NCI-H748 treated with DMSO at 0.1 percent for 48 hours (cell line): ENCODE results near the gene NUMBL.

ENCODE experiments used
- DNase-seq: peaks from one replicate; lab custom pipeline; 2025; lab: John Stamatoyannopoulos, UW

Gene NUMBL

DNA sequence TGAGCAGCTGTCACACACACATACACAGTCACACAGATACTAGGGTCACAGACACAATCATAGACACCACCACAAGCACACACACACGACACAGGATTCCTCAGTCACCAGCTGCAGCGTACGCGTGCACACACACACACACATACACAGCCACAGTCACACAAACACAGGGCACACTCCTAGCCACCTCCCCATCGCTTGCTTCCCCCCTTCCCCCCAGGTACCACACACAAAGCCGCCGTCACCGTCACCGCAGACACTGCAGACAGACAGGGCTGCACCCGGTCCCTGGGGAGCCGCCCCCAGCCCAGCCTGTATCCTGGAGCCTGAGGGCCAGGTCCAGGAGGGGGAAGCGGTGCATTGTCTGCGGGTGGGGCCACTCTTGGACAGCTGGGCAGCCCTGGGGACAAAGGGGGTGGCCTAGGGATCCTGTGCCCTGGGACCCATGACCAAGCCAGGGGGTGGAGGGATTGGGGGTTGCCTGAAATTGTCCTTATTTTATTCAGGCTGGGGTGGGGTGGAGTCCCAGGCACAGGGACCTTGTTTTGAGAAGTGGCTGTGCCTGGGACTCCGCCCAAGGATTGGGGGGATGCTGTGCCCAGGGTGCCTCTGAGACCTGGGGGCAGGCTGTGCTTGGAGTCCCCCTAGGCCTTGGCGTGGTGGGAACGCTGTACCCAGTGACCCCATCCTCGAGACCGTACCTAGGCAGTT, 957 bp downstream of the NUMBL start:
- no peak for DNase-seq

DNA sequence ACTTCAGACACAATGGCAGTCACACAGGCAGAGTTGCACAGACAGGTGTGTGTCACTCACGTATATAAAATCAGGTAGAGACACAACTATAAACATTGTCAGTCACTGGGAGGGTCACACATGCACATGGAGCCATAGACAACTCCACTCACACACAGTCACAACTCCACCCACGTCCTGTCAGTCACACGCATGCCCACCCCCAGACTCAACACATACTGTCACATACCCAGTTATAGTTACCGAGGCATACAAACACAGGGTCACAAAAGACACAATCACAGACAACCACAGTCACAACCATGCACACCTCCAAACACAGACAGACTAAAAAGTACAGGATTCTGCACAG, 1.5 kb downstream of the NUMBL start:
- DNase-seq, result no peak

DNA sequence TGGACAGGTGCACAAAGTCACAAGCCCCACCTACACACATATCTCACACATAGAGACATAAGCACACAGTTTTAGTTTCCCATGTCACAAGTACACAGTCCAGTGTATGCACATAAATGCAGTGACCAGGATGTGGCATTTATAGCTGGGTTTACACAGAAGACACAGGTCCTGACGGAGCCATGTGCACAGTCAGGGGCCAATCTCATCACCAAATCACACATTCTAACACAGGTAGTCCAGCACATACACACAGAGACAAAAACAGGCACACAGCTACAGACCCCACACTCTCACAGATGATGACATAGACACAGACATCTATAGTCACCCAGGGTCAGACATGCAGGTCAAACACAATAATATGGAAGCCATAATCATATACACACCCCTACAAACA, 2.1 kb downstream of the NUMBL start:
- no peak for DNase-seq

DNA sequence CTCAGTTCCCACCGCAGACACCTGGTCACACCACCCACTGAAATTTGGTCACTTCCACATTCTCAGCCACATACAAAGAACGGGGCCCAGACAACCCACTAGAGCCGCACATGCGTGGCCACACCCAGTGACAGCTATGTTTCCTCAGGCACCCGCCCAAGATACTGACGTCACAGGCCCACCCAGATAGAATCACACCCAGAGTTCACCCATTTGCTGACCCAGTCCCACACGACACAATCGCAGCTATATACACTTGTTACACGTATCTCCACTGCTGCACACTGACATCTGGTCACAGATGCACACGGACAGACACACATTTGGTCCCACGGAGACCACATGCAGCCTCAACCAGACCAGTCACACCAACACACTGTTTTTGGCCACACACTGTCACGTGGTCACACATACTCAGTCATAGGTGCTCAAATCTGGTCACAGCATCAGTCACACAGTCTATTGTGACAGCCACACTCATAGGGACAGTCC, 2.9 kb downstream of the NUMBL start:
- DNase-seq, result no peak

- DNase-seq, result no peak
Measured at GRCh38 chr19:40686882-40687524, 3.4 kb downstream of the NUMBL start.

- no peak for DNase-seq
Measured at GRCh38 chr19:40685563-40685962, 4.9 kb downstream of the NUMBL start.

GRCh38 chr19:40685016-40685526, 5.4 kb downstream of the NUMBL start:
- DNase-seq, result no peak

GRCh38 chr19:40684280-40684679, 6.2 kb downstream of the NUMBL start:
- no peak for DNase-seq

- DNase-seq, result no peak
Measured at GRCh38 chr19:40683437-40683836, 7.0 kb downstream of the NUMBL start.

DNA sequence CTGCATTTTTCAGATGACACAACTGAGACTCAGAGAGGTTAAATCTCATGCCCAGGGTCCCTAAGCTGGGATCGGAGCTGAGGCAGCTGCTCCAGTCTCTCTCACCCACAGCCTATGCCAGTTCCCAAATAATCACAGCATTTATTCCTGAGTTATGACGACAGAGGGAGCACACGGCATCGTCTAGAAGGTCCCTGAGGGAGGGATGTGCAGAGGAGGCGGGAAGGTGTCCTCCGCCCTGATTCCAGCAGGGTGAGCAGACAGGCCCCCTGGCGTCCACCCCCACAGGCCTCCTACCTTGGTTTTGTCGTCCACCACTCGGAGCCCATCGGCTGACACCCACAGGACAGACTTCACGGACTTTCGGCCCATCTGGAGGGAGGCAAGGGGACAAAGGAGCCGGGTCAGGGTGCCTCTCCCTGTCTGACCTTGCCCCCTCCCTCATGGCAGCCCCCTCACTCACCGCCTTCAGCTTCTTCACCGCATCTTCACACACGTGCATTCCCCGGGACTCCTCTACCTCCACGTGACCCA, 8.0 kb downstream of the NUMBL start:
- DNase-seq, result no peak

DNA sequence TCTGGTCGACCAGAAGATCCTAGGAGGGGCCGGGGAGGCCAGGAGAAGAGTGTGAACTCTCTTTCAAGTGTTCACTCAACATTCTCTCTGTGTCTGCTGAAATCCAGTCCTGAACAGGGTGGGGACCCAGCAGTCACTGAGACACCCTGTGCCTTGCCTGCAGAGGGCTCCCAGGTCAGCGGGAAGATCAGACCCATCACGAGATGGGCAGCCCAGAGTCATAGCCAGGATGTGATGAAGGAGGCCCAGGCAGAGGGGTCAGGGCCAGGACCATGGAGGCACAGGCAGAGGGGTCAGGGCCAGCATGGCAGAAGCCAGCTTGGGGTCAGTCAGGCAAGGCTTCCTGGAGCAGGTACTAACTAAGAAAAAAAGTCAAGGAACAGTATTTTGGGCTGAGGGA, 9.4 kb downstream of the NUMBL start:
- no peak for DNase-seq

GRCh38 chr19:40677156-40677555, 13.3 kb downstream of the NUMBL start:
- no peak for DNase-seq

- no peak for DNase-seq
Measured at GRCh38 chr19:40674291-40674690, 16.2 kb downstream of the NUMBL start.

DNA sequence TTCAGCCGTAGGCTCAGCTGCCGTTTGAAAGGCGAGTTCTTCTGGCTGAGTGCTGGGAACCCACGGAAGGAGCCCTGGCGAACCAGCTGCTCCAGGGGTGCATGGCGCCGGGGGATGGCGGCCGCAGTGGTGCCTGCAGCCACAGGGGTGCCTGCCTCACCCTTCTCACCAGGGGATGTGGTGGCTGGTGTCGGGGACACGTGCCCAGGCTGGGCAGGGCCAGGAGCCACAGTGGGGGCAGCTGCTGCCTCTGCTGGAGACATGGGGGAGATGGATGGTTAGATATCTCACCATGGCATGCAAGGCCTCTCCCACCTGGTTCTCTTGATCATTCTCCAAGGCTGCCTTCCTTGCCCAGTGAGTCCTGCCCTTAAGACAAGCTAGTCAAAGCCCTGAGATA, 17.1 kb downstream of the NUMBL start:
- DNase-seq, result no peak

- no peak for DNase-seq
Measured at GRCh38 chr19:40672573-40673299, 17.7 kb downstream of the NUMBL start.

DNA sequence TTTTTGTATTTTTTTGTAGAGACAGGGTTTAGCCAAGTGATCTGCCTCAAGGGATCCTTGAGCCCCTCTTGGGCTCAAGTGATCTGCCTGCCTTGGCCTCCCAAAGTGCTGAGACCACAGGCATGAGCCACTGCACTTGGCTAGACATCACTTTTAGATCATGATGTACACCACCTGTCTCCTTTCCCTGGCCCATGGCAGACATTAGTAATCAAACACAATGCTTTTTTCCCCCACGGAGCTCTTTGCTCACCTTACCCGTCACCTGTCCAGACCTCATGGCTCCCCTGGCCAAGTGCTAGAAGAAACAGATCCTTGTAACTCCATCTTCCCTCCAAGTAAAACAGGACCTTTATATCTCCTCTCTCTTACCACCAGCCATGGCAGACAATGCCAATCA, 18.4 kb downstream of the NUMBL start:
- no peak for DNase-seq

DNA sequence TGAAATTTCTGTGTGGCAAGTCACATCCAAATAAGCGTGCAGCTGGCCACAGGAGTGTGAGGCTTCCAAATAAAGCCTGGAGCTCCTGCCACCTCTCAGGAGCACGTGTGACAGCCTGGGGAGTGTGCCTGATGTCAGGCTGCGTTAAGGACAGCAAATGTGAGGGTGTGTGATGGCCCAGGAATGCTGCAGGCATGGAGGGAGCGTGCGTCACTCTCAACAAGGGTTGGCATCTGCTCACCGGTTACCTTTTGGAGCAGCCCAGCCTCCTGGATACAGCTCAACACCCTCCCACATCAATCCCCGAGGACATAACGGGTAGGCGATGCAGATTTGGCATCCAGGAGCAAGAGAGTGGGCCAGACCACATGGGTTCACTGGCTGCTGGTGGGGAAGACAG, 19.0 kb downstream of the NUMBL start:
- DNase-seq, result no peak

DNA sequence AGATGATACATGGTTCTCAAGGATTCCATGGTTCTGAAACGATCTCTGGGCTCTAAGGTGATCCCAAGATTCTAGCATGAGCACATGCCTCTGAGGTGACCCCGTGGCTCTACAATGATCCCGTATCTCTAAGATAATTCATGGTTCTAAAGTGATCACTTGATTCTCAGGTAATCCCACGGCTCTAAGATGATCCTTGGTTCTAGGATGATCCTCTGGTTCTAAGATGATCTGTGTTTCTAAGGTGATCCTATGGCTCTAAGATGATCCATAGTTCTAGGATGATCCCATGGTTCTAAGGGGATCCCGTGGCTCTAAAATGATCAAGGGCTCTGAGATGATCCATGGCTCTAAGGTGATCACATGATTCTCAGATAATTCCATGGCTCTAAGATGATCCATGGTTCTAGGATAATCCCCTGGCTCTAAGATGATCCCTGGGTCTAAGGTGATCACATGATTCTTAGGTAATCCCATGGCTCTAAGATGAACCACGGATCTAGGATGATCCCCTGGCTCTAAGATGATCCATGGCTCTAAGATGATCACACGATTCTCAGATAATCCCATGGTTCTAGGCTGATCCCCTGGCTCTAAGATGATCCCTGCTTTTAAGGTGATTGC, 21.3 kb downstream of the NUMBL start:
- DNase-seq, result no peak

DNA sequence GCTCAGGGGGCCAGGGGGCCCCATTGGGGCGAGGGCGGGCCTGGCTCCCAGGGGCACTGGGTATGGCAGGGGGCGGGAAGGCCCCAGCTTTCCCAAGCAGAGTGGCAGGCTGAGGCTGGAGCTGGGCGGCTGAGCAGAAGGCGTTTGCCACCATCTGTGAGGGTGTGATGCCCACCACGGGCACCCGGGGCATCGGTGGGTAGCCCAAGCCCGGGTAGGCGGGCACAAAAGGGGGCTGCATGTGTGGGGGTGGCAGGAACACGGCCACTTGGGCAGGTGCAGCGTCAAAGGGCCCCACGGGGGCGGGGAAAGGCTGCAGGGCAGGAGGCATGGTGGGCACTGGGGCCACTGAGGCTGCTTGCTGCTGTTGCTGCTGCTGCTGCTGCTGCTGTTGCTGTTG, 22.8 kb downstream of the NUMBL start:
- no peak for DNase-seq

DNA sequence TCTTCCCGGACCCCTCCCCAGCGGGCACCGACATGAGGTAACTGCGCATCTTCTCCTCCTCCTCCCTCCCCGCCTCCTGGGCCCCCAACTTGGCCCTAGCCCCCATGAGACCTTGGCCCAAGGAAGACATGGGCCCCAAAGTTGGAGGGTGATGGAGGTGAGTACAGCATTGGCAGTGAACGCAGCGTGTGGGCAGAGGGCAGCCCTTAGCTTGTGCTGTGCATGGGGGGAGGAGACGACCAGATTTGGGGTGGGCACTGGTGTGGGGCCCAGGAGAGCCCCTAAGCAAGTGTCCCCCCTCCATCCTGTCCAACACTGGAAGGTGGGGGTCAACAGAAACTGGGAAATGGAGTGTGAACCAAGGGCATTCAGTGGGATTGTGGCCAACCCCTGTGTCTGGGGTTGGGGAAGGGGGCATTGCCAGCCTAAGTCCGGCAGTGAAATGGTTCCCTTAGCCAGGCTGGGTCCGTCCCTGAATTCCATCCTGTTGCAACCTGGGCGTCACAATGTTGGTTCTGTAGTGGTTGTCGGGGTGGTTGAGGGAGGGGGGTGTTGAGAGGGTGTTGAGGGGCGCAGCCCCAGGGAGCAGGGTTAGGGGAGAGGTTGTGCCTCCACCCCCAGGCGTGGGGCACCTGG, 23.5 kb downstream of the NUMBL start:
- DNase-seq, result no peak
